ENCODE data around the gene NFS1.
"Not testable (repeated sequence)": the region's sequence is repeated elsewhere in the genome, so short reads cannot be mapped to it uniquely, and the experiment has no call there.

NFS1 gene

DNA sequence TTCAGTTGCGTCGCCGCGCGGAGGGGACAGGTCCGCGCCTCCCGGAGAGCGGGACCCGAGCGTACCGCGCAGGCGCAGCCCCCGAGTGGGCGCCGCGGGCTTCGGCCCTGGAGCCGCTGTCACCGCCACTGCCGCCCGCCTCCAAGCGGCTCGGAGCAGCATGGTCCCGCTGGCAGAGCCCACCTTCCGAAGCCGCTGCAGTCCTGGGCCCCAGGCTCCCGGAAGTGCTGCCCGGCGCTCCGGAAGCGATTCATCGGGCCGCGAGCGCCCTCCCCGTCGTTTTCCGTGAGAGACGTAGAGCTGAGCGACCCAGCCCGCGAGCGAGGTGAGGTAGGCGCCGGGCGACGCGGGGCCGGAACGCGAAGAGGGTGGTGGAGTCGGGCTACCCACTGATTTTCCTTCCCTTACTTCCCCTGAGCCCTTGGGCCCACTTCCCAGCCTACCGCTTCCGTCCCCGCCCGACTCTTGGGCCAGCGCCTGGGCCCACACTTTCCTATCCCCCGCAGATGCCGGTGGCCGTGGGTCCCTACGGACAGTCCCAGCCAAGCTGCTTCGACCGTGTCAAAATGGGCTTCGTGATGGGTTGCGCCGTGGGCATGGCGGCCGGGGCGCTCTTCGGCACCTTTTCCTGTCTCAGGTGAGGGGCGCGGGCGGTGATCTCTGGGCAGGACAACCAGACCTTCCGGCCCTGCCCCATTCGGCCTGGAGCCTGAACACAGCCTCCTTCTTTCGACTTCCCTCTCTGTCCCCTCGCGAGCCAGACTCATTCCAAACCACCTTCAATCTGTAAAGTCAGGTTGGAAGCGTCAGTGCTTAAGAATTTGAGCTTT lies at the start of gene NFS1, which contains the start of gene ROMO1:
NFS1 (minus strand) TSS at position 226 of the 830 bp plus-strand sequence; CDS start at position 162, 64 bp downstream.
ROMO1 (plus strand) TSS at position 279 of the 830 bp plus-strand sequence; CDS start at position 507, 228 bp downstream.
- no peaks in the 10 kb centered on the region for H3K4me1 ChIP-seq
- H3K4me3 ChIP-seq (ENCODE audit: low read depth, low read length): peak within 1 kb of the TSS; percentile 86
- peak within 1 kb of the TSS; percentile 42 for H3K9ac ChIP-seq
- TF ChIP-seq, protein P1, sequence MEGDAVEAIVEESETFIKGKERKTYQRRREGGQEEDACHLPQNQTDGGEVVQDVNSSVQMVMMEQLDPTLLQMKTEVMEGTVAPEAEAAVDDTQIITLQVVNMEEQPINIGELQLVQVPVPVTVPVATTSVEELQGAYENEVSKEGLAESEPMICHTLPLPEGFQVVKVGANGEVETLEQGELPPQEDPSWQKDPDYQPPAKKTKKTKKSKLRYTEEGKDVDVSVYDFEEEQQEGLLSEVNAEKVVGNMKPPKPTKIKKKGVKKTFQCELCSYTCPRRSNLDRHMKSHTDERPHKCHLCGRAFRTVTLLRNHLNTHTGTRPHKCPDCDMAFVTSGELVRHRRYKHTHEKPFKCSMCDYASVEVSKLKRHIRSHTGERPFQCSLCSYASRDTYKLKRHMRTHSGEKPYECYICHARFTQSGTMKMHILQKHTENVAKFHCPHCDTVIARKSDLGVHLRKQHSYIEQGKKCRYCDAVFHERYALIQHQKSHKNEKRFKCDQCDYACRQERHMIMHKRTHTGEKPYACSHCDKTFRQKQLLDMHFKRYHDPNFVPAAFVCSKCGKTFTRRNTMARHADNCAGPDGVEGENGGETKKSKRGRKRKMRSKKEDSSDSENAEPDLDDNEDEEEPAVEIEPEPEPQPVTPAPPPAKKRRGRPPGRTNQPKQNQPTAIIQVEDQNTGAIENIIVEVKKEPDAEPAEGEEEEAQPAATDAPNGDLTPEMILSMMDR (IDR thresholded peaks at IDR 0.05): peak; percentile 15
- peak within 1 kb of the TSS; percentile 78 for H3K27ac ChIP-seq
- H3K27me3 ChIP-seq (ENCODE audit: control insufficient read depth, insufficient read depth, low read length): no peaks in the 10 kb centered on the region
- H3K9me3 ChIP-seq (ENCODE audit: control insufficient read depth, low read length): no peaks in the 10 kb centered on the region
- H3K36me3 ChIP-seq (ENCODE audit: control insufficient read depth, insufficient read depth, low read length): no peaks in the 10 kb centered on the region
- H3K4me2 ChIP-seq (ENCODE audit: low read length): peak within 1 kb of the TSS; percentile 94
- peaks cover 5% of the 10 kb centered on the region for H3K79me2 ChIP-seq
- H2AFZ ChIP-seq: peak within 1 kb of the TSS; percentile 88

DNA sequence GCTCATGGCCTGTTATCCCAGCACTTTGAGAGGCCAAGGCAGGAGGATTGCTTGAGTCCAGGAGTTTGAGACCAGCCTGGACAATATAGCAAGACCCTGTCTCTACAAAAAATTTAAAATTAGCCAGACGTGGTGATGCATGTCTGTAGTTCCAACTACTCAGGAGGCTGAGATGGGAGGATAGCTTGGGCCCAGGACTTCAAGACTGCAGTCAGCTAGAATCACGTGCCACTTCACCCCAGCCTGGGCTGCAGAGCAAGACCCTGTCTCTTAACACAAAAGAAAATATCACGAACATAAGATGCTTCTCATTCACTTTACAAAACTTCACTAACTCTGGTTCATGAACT lies 45.3 kb upstream of the NFS1 start:
- H3K27me3 ChIP-seq (ENCODE audit: control insufficient read depth, insufficient read depth, low read length); H3K4me3 ChIP-seq (ENCODE audit: low read depth, low read length); H3K4me2 ChIP-seq (ENCODE audit: low read length); H3K9me3 ChIP-seq (ENCODE audit: control insufficient read depth, low read length); H3K36me3 ChIP-seq (ENCODE audit: control insufficient read depth, insufficient read depth, low read length); H3K27ac ChIP-seq; H2AFZ ChIP-seq; H3K9ac ChIP-seq: not testable (repeated sequence)
- peaks cover 16% of the 10 kb centered on the region for H3K79me2 ChIP-seq
- peaks cover 17% of the 10 kb centered on the region for H3K4me1 ChIP-seq

DNA sequence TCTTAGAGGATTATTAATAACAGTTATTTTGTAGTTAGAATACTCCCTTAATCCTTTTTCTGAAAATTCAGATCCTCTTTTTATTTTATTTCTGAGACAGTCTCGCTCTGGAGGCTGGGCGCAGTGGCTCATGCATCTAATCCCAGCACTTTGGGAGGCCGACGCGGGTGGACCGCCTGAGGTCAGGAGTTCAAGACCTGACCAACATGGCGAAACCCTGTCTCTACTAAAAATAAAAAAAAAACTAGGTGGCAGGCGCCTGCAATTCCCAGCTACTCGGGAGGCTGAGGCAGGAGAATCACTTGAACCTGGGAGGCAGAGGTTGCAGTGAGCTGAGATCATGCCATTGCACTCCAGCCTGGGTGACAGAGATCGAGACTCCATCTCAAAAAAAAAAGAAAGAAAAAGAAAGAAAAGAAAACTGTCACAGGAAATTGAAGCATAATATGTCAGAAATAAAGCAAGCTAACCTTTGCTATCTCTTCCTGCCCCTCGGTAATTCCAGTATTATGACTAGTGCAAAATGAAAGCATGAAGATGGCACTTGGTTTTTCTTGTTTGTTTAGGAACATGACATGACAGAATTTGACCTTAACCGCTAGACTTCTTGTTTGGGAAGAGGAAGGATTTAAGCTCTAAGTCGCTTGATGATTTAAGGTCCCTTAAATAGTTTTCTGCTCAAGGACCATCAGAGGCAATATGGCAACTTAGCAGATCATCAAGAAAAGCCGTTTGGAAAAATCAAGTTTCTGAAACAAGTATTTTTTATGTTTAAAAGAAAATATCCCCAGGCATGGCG lies 44.7 kb upstream of the NFS1 start:
- Histone ChIP-seq H3K4me3 (ENCODE audit: low read depth, low read length) (peak overlapping the region; percentile 99), H3K4me2 (ENCODE audit: low read length) (peak overlapping the region; percentile 95), H3K27me3 (ENCODE audit: control insufficient read depth, insufficient read depth, low read length) (no peaks in the 10 kb centered on the region), H3K9ac (no peak overlapping the region), H3K27ac (peak overlapping the region; percentile 99), H3K79me2 (peaks cover 19% of the 10 kb centered on the region), H3K36me3 (ENCODE audit: control insufficient read depth, insufficient read depth, low read length) (no peaks in the 10 kb centered on the region), H3K4me1 (peaks cover 20% of the 10 kb centered on the region), H3K9me3 (ENCODE audit: control insufficient read depth, low read length) (no peaks in the 10 kb centered on the region), H2AFZ (peak overlapping the region; percentile 72)
- TF ChIP-seq, protein P1 (IDR thresholded peaks at IDR 0.05): no peak

DNA sequence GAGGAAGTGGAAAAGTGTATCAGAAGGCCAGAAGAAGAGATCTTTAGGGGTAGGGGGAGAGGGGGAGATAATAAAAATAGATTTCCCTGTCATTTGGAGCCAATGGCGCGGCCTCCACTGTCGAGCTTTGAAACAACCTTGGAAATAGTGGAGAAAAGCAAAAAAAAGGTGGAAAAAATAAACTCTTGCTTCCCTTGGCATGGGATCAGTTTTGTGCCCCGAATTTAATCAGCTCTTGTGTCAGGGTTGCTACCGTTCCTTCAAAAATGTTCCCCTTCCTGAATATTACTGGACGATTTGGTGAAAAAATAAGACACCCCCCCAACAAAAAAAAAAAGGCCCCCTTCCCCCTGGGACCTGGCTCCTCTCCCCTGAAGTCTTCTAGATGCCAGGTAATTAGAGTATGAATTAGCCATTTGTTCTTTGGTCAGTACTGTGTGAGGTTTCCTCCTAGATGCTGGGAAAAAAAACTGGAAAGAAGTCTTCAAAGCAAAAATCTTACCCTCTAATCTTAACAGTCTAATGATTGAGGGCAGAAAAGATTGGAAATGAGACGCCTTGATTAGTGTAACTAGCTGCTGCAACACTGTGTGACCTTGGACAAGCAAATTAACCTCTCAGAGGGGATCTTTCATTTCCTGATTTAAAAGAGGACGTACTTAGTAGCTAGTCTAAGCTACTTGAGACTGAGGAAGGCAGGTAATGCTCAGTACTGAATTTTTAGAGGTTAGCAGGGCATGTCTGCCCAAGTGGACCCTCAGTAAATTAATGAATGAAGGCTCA lies 43.8 kb upstream of the NFS1 start:
- TF ChIP-seq, protein P1 (IDR thresholded peaks at IDR 0.05): no peak
- Histone ChIP-seq H3K4me1 (peaks cover 22% of the 10 kb centered on the region), H3K27ac (peak overlapping the region; percentile 99), H3K27me3 (ENCODE audit: control insufficient read depth, insufficient read depth, low read length) (no peaks in the 10 kb centered on the region), H3K9ac (peak overlapping the region; percentile 73), H3K4me3 (ENCODE audit: low read depth, low read length) (peak overlapping the region; percentile 99), H3K9me3 (ENCODE audit: control insufficient read depth, low read length) (no peaks in the 10 kb centered on the region), H3K4me2 (ENCODE audit: low read length) (peak overlapping the region; percentile 95), H2AFZ (peak overlapping the region; percentile 72), H3K79me2 (peaks cover 29% of the 10 kb centered on the region), H3K36me3 (ENCODE audit: control insufficient read depth, insufficient read depth, low read length) (no peaks in the 10 kb centered on the region)

All from parathyroid adenoma (tissue), 2 donors.